Astrocyte of the spinal cord (primary cell): ENCODE data around the gene MARCOL.
"Not testable (repeated sequence)": the region's sequence is repeated elsewhere in the genome, so short reads cannot be mapped to it uniquely, and the experiment has no call there.

Experiments used
- DNase-seq: peaks from one replicate; pipeline ENCODE4 v3.0.0; 2011; ENCODE audit warnings: low read depth, low spot score
- H3K4me3 ChIP-seq: 2 replicates; pipeline ENCODE4 v1.5.1; 2011; ENCODE audit warnings: low read depth, mild to moderate bottlenecking, low read length, moderate library complexity
- CTCF ChIP-seq: IDR thresholded peaks from 2 replicates; pipeline ENCODE4 v1.5.1; 2012; ENCODE audit warnings: low read depth, mild to moderate bottlenecking, low read length, inconsistent platforms
- in situ Hi-C: cut with HindIII; loops from 2 replicates; pipeline ENCODE4 v1.10.0; 2017; ENCODE audit warnings: low sequenced_read_pairs

The MARCOL gene

GRCh38 chr5:148255456-148255855, 17.1 kb downstream of the MARCOL start:
- no peak for TF ChIP-seq CTCF
- DNase-seq, result peak; percentile 3
- H3K4me3 ChIP-seq, result no peak overlapping the region
- in situ Hi-C loops, result no loop called here

- no peak for TF ChIP-seq CTCF
- no peak overlapping the region for H3K4me3 ChIP-seq
- DNase-seq, result no peak
- in situ Hi-C loops, result no loop called here
These were observed 21.0 kb downstream of the MARCOL start for GRCh38 chr5:148259288-148259687.

- no peak for TF ChIP-seq CTCF
- in situ Hi-C loops, result no loop called here
- no peak for DNase-seq
- no peak overlapping the region for H3K4me3 ChIP-seq
These were observed 22.9 kb downstream of the MARCOL start for GRCh38 chr5:148261221-148261620.

GRCh38 chr5:148267962-148268361, 29.6 kb downstream of the MARCOL start:
- DNase-seq, result no peak
- TF ChIP-seq CTCF, result no peak
- in situ Hi-C loops, result no loop called here
- H3K4me3 ChIP-seq, result no peak overlapping the region

- TF ChIP-seq CTCF, result no peak
- DNase-seq, result peak; percentile 80
- in situ Hi-C loops, result no loop called here
- no peak within 1 kb of the TSS for H3K4me3 ChIP-seq
These were observed 30.2 kb downstream of the MARCOL start, which contains the start of gene SPINK13 for GRCh38 chr5:148268566-148268965. Gene SPINK13 (plus strand): TSS chr5:148268794. CDS start chr5:148270073, 1,279 bp downstream.

- DNase-seq, in situ Hi-C loops: not testable (repeated sequence)
These were observed 36.8 kb downstream of the MARCOL start for GRCh38 chr5:148275129-148275528.

GRCh38 chr5:148280893-148281292, 42.6 kb downstream of the MARCOL start:
- DNase-seq, H3K4me3 ChIP-seq, in situ Hi-C loops: not testable (repeated sequence)

More at GRCh38 chr5:148275129-148275528, 36.8 kb downstream of the MARCOL start:
- not testable (repeated sequence) for H3K4me3 ChIP-seq

- DNase-seq, H3K4me3 ChIP-seq, in situ Hi-C loops: not testable (repeated sequence)
These were observed 43.0 kb downstream of the MARCOL start for GRCh38 chr5:148281336-148281735.
